H9 (cell line): ENCODE data around the gene ARHGAP4. TPM values are rescaled to one million over a fixed set of nuclear protein-coding genes. Genes with fewer than 3 reads are reported as not detected.

Experiments
- DNase-seq: peaks from one replicate; pipeline ENCODE4 v3.0.0-alpha.2; 2017
- H2AFZ ChIP-seq: one replicate; pipeline ENCODE4 v1.6.1; 2013; ENCODE audit warnings: mild to moderate bottlenecking, low read length, control low read depth, moderate library complexity
- H2AK5ac ChIP-seq: 2 replicates; pipeline ENCODE4 v1.6.1; 2013; ENCODE audit warnings: low read length, control low read depth, mixed read lengths; ENCODE audit not compliant: insufficient read length
- H2BK120ac ChIP-seq: one replicate; pipeline ENCODE4 v1.6.1; 2013; ENCODE audit warnings: low read depth, mild to moderate bottlenecking, low read length, control low read depth, inconsistent platforms; ENCODE audit not compliant: poor library complexity, severe bottlenecking
- H2BK12ac ChIP-seq: 2 replicates; pipeline ENCODE4 v1.6.1; 2013; ENCODE audit warnings: low read length, control low read depth, mixed read lengths, low read depth; ENCODE audit not compliant: insufficient read length
- H2BK15ac ChIP-seq: 2 replicates; pipeline ENCODE4 v1.6.1; 2013; ENCODE audit warnings: low read depth, low read length, control low read depth
- H2BK20ac ChIP-seq: one replicate; pipeline ENCODE4 v1.6.1; 2013; ENCODE audit warnings: low read depth, mild to moderate bottlenecking, low read length, control low read depth, inconsistent platforms; ENCODE audit not compliant: poor library complexity, severe bottlenecking
- H2BK5ac ChIP-seq: 2 replicates; pipeline ENCODE4 v1.6.1; 2013; ENCODE audit warnings: low read length, control low read depth, mixed read lengths; ENCODE audit not compliant: insufficient read length
- H3K14ac ChIP-seq: 2 replicates; pipeline ENCODE4 v1.6.1; 2013; ENCODE audit warnings: low read length, control low read depth; ENCODE audit not compliant: insufficient read depth
- H3K18ac ChIP-seq: 2 replicates; pipeline ENCODE4 v1.6.1; 2013; ENCODE audit warnings: low read depth, mild to moderate bottlenecking, mixed read lengths, low read length, control low read depth; ENCODE audit not compliant: insufficient read length
- H3K23ac ChIP-seq: 2 replicates; pipeline ENCODE4 v1.6.1; 2013; ENCODE audit warnings: low read length, control low read depth, mixed read lengths, low read depth; ENCODE audit not compliant: insufficient read length
- H3K23me2 ChIP-seq: 2 replicates; pipeline ENCODE4 v1.6.1; 2013; ENCODE audit warnings: low read depth, mild to moderate bottlenecking, mixed read lengths, low read length, control low read depth; ENCODE audit not compliant: insufficient read length, poor library complexity, severe bottlenecking
- H3K27ac ChIP-seq: 2 replicates; pipeline ENCODE4 v1.5.1; 2013; ENCODE audit warnings: low read length, control low read depth, mixed read lengths, low read depth; ENCODE audit not compliant: insufficient read length
- H3K27me3 ChIP-seq: 2 replicates; pipeline ENCODE4 v1.6.1; 2013; ENCODE audit warnings: low read length, control low read depth, inconsistent platforms; ENCODE audit not compliant: insufficient read depth
- H3K4ac ChIP-seq: 2 replicates; pipeline ENCODE4 v1.6.1; 2013; ENCODE audit warnings: low read depth, mild to moderate bottlenecking, control low read depth, inconsistent platforms, low read length, moderate library complexity
- H3K4me1 ChIP-seq: 2 replicates; pipeline ENCODE4 v1.6.1; 2013; ENCODE audit warnings: low read length, control low read depth, inconsistent platforms; ENCODE audit not compliant: insufficient read depth
- H3K4me2 ChIP-seq: 2 replicates; pipeline ENCODE4 v1.6.1; 2013; ENCODE audit warnings: low read length, control low read depth, mixed read lengths; ENCODE audit not compliant: insufficient read length, insufficient read depth
- H3K56ac ChIP-seq: 2 replicates; pipeline ENCODE4 v1.6.1; 2013; ENCODE audit warnings: low read depth, mild to moderate bottlenecking, mixed read lengths, low read length, control low read depth; ENCODE audit not compliant: insufficient read length
- H3K79me1 ChIP-seq: 2 replicates; pipeline ENCODE4 v1.6.1; 2013; ENCODE audit warnings: low read depth, mild to moderate bottlenecking, moderate library complexity, low read length, control low read depth, inconsistent platforms; ENCODE audit not compliant: insufficient read depth, poor library complexity, severe bottlenecking
- H3K79me2 ChIP-seq: 2 replicates; pipeline ENCODE4 v1.6.1; 2013; ENCODE audit warnings: low read length, control low read depth, inconsistent platforms; ENCODE audit not compliant: insufficient read depth
- H3K9ac ChIP-seq: 2 replicates; pipeline ENCODE4 v1.6.1; 2013; ENCODE audit warnings: low read length, control low read depth, mixed read lengths; ENCODE audit not compliant: insufficient read length; ENCODE audit errors: extremely low read depth
- H3K9me3 ChIP-seq: one replicate; pipeline ENCODE4 v1.6.1; 2013; ENCODE audit warnings: low read depth, low read length, inconsistent platforms; ENCODE audit not compliant: control insufficient read depth
- H3T11ph ChIP-seq: one replicate; pipeline ENCODE4 v1.6.1; 2013; ENCODE audit warnings: mild to moderate bottlenecking, low read length, control low read depth, inconsistent platforms
- H4K20me1 ChIP-seq: one replicate; pipeline ENCODE4 v1.6.1; 2013; ENCODE audit not compliant: control insufficient read depth, insufficient read length, insufficient read depth
- H4K5ac ChIP-seq: 2 replicates; pipeline ENCODE4 v1.6.1; 2013; ENCODE audit warnings: low read depth, mild to moderate bottlenecking, mixed read lengths, low read length, control low read depth; ENCODE audit not compliant: insufficient read length
- H4K8ac ChIP-seq: replicated peaks from 2 replicates; pipeline ENCODE4 v1.6.1; 2013; ENCODE audit warnings: low read length, control low read depth, mixed read lengths, low read depth; ENCODE audit not compliant: insufficient read length
- H4K91ac ChIP-seq: 2 replicates; pipeline ENCODE4 v1.6.1; 2013; ENCODE audit warnings: low read depth, mild to moderate bottlenecking, moderate library complexity, mixed read lengths, low read length, control low read depth; ENCODE audit not compliant: insufficient read length
- H3K27ac Mint-ChIP-seq, 3 experiments: 2 replicates in 2 of 3; 3 replicates in 1 of 3; pipeline ENCODE4 v1.8.0; 2020 to 2021; ENCODE audit warnings: mixed read lengths in 3 of 3, mild to moderate bottlenecking in 1 of 3, moderate library complexity in 1 of 3
- H3K27me3 Mint-ChIP-seq: 2 replicates; pipeline ENCODE4 v1.8.0; 2021; ENCODE audit warnings: low read depth, mild to moderate bottlenecking, moderate library complexity, mixed read lengths
- H3K36me3 Mint-ChIP-seq, 3 experiments: 2 replicates in 2 of 3; 3 replicates in 1 of 3; pipeline ENCODE4 v1.8.0; 2020 to 2021; ENCODE audit warnings: low read depth in 3 of 3, mixed read lengths in 3 of 3; ENCODE audit not compliant: insufficient read depth in 1 of 3
- H3K4me1 Mint-ChIP-seq, 2 experiments: 2 replicates each; pipeline ENCODE4 v1.8.0; 2020; ENCODE audit warnings: mixed read lengths in 2 of 2
- H3K4me3 Mint-ChIP-seq, 2 experiments: 2 replicates in 1 of 2; 3 replicates in 1 of 2; pipeline ENCODE4 v1.8.0; 2020 to 2021; ENCODE audit warnings: mild to moderate bottlenecking in 2 of 2, mixed read lengths in 2 of 2, moderate library complexity in 1 of 2
- H3K9me3 Mint-ChIP-seq, 2 experiments: 2 replicates in 1 of 2; 3 replicates in 1 of 2; pipeline ENCODE4 v1.8.0; 2020; ENCODE audit warnings: mild to moderate bottlenecking in 2 of 2, mixed read lengths in 2 of 2, moderate library complexity in 1 of 2
- CTCF ChIP-seq: fragments of 200-600 bp; sonication (generic); conservative IDR thresholded peaks from 3 replicates; pipeline ENCODE4 v1.8.0; 2021; ENCODE audit warnings: antibody characterized with exemption, mild to moderate bottlenecking
- WGBS: extraction: QIAGEN DNeasy Blood & Tissue Kit; methylation state at CpG from one replicate; pipeline ENCODE4 v1.1.7; 2013; ENCODE audit warnings: missing lambda C conversion rate, low lambda C conversion rate, mixed read lengths; ENCODE audit not compliant: insufficient read length; ENCODE audit errors: extremely low coverage; 5-methylcytosine and 5-hydroxymethylcytosine counted together
- total RNA-seq: library from RNA; stranded (reverse); gene quantifications from 2 replicates; pipeline ENCODE4 v1.2.1, GENCODE V29; 2021

The ARHGAP4 gene
- total RNA-seq, 1 experiment from 2014 or later, result 37.8 TPM

GRCh38 chrX:153868576-153869472 lies 57.2 kb downstream of the ARHGAP4 start:
- H2AFZ ChIP-seq, result no peak overlapping the region
- H4K5ac ChIP-seq, result no peak overlapping the region
- no peaks in the 10 kb centered on the region for H3K4me1 ChIP-seq
- TF ChIP-seq CTCF, result no peak
- no peaks in the 10 kb centered on the region for H4K20me1 ChIP-seq
- Mint-ChIP-seq H3K27me3 (no peaks in the 10 kb centered on the region; the same call in none of the 2 replicates), H3K4me1 (peaks cover 0 to 21% of the 10 kb centered on the region in 2 experiments; a peak in 2 of 4 replicates), H3K9me3 (peaks cover 64 to 89% of the 10 kb centered on the region in 2 experiments), H3K36me3 (peaks cover 13 to 43% (median 18%) of the 10 kb centered on the region in 3 experiments), H3K27ac (no peak overlapping the region; a peak in 1 of 7 replicates), H3K4me3 (no peak overlapping the region)
- H3K23me2 ChIP-seq, result no peaks in the 10 kb centered on the region
- H3K9me3 ChIP-seq, result peaks cover 12% of the 10 kb centered on the region
- H2AK5ac ChIP-seq, result no peak overlapping the region
- no peak overlapping the region for H2BK5ac ChIP-seq
- no peak overlapping the region for H3K4ac ChIP-seq
- H3K9ac ChIP-seq, result no peak overlapping the region
- no peak overlapping the region for H3K56ac ChIP-seq
- H3K4me2 ChIP-seq, result no peak overlapping the region
- no peak overlapping the region for H3T11ph ChIP-seq
- DNase-seq, result no peak
- no peak overlapping the region for H3K14ac ChIP-seq
- no peaks in the 10 kb centered on the region for H3K79me2 ChIP-seq
- H2BK15ac ChIP-seq, result no peak overlapping the region
- H4K8ac ChIP-seq, result no peak overlapping the region
- no peak overlapping the region for H2BK20ac ChIP-seq
- H3K23ac ChIP-seq, result no peak overlapping the region
- H3K18ac ChIP-seq, result no peak overlapping the region
- H3K27me3 ChIP-seq, result no peaks in the 10 kb centered on the region
- no CpG with 5 or more reads among the region's 26 CpGs for WGBS
- no peaks in the 10 kb centered on the region for H3K79me1 ChIP-seq
- H3K27ac ChIP-seq, result no peak overlapping the region
- no peak overlapping the region for H2BK120ac ChIP-seq
- no peak overlapping the region for H4K91ac ChIP-seq
- no peak overlapping the region for H2BK12ac ChIP-seq
